ENCODE measurements around the gene CAPN10.

The CAPN10 gene

DNA sequence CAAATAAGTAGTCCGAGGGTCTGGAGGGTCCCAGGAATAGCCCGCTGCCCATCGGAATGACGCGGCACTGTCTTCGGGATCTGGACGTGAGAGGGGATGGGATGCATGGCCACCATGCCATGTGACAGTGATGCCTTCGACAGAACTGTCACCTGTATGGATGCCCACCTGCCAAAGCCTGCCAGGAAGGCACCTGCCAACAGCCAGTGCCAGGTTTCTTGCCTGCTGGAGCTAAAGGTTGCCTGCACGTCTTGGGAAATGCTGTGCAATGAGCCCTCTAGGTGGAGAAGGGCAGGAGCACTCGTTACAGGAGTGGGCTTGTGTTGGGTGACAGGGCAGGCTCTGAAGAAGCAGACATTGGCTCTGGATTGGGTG, 59.3 kb downstream of the CAPN10 start:
- Histone ChIP-seq H3K4ac (ENCODE audit: low read length) (no peak overlapping the region), H3K4me1 (ENCODE audit: control insufficient read depth in 2 of 2, insufficient read depth in 1 of 2, low read depth in 1 of 2, low read length in 2 of 2) (peaks cover 4 to 11% of the 10 kb centered on the region in 2 donors), H2BK15ac (ENCODE audit: low read length) (no peak overlapping the region), H3K79me1 (ENCODE audit: low read depth, low read length) (peaks cover 3% of the 10 kb centered on the region), H3K18ac (ENCODE audit: low read length) (no peak overlapping the region), H3K27ac (replicated peaks; ENCODE audit: low read length) (no peak overlapping the region), H2BK5ac (ENCODE audit: low read length) (no peak overlapping the region), H2AK5ac (ENCODE audit: low read depth, low read length) (no peak overlapping the region), H4K8ac (ENCODE audit: low read depth, low read length) (no peak overlapping the region), H4K91ac (ENCODE audit: low read depth, low read length, poor library complexity) (no peak overlapping the region), H2BK12ac (ENCODE audit: low read length) (no peak overlapping the region), H3K27me3 (ENCODE audit: control insufficient read depth in 3 of 3, insufficient read depth in 3 of 3, low read depth in 1 of 3, low read length in 3 of 3) (peaks cover 0 to 50% (median 0%) of the 10 kb centered on the region in 3 experiments), H2BK120ac (ENCODE audit: low read depth, low read length) (no peak overlapping the region), H3K36me3 (replicated peaks in 1 of 2; ENCODE audit: control insufficient read depth in 2 of 2, insufficient read depth in 2 of 2, low read length in 2 of 2) (no peaks in the 10 kb centered on the region), H3K9me3 (replicated peaks in 1 of 2; ENCODE audit: control insufficient read depth in 2 of 2, insufficient read depth in 1 of 2, low read depth in 1 of 2, low read length in 2 of 2) (no peaks in the 10 kb centered on the region), H2AFZ (ENCODE audit: low read length) (no peak overlapping the region), H3K4me2 (ENCODE audit: insufficient read depth, low read length, poor library complexity, severe bottlenecking) (no peak overlapping the region), H3K14ac (ENCODE audit: low read length) (no peak overlapping the region), H3K9ac (ENCODE audit: low read depth, low read length, poor library complexity) (no peak overlapping the region), H3K23ac (ENCODE audit: low read depth, low read length, poor library complexity) (no peak overlapping the region), H3K4me3 (ENCODE audit: low read length in 2 of 2) (no peak overlapping the region)
- no peak for DNase-seq (ENCODE audit: low spot score)
- WGBS, 2 donors (ENCODE audit: extremely low coverage in 2 of 2, insufficient read length in 2 of 2, insufficient replicate concordance in 1 of 2): no CpG with 5 or more reads among the region's 10 CpGs

DNA sequence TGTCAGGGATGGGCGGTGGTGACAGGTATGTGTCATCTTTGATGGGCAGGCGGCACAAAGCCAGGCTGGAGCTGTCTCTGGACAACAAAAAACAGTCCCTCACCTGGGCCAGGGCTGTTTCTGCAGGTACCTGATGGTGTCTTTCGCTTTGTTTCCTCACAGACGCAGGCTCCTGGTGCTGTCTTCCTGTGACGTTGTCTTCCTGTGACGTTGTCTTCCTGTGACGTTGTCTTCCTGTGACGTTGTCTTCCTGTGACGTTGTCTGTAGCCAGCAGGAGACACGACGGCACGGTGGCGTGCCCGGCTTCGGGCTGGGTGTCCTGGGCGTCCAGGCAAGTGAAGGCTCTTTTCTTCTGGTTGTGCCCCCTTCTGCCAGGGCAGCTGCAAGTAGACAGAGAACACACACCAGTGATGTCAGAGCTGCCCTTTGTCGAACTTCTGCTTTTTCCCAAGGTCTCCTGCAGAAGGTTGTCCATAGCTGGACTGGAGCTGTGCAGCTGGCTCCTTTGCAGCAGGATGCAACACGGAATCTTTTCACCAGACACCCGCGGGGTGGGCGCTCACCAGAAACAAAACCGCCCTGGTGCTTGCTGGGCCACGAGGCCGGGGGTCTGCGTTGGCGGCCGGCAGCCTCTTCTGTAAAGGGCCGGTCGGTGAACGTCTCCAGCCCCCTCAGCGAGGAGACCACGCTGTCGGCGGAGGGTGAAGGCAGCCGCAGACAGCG, 59.8 kb downstream of the CAPN10 start:
- peaks cover 3% of the 10 kb centered on the region for H3K79me1 ChIP-seq (ENCODE audit: low read depth, low read length)
- peak overlapping the region; percentile 49 for H2BK5ac ChIP-seq (ENCODE audit: low read length)
- H3K23ac ChIP-seq (ENCODE audit: low read depth, low read length, poor library complexity): peak overlapping the region; percentile 48
- H2BK15ac ChIP-seq (ENCODE audit: low read length): no peak overlapping the region
- no peak overlapping the region for H3K4me3 ChIP-seq (ENCODE audit: low read length in 2 of 2)
- H3K9me3 ChIP-seq (replicated peaks in 1 of 2; ENCODE audit: control insufficient read depth in 2 of 2, insufficient read depth in 1 of 2, low read depth in 1 of 2, low read length in 2 of 2): peaks cover 0 to 3% of the 10 kb centered on the region in 2 donors
- no peak overlapping the region for H4K8ac ChIP-seq (ENCODE audit: low read depth, low read length)
- H3K36me3 ChIP-seq (replicated peaks in 1 of 2; ENCODE audit: control insufficient read depth in 2 of 2, insufficient read depth in 2 of 2, low read length in 2 of 2): no peaks in the 10 kb centered on the region
- H3K18ac ChIP-seq (ENCODE audit: low read length): peak overlapping the region; percentile 61
- H2BK12ac ChIP-seq (ENCODE audit: low read length): peak overlapping the region; percentile 60
- H3K27me3 ChIP-seq (ENCODE audit: control insufficient read depth in 3 of 3, insufficient read depth in 3 of 3, low read depth in 1 of 3, low read length in 3 of 3): peaks cover 0 to 51% (median 0%) of the 10 kb centered on the region in 3 experiments
- H3K4ac ChIP-seq (ENCODE audit: low read length): no peak overlapping the region
- DNase-seq (ENCODE audit: low spot score): no peak
- H3K14ac ChIP-seq (ENCODE audit: low read length): peak overlapping the region; percentile 58
- H3K9ac ChIP-seq (ENCODE audit: low read depth, low read length, poor library complexity): no peak overlapping the region
- H2BK120ac ChIP-seq (ENCODE audit: low read depth, low read length): no peak overlapping the region
- no CpG with 5 or more reads among the region's 36 CpGs for WGBS, 2 donors (ENCODE audit: extremely low coverage in 2 of 2, insufficient read length in 2 of 2, insufficient replicate concordance in 1 of 2)
- H2AK5ac ChIP-seq (ENCODE audit: low read depth, low read length): no peak overlapping the region
- no peak overlapping the region for H3K27ac ChIP-seq (replicated peaks; ENCODE audit: low read length)
- H2AFZ ChIP-seq (ENCODE audit: low read length): no peak overlapping the region
- H3K4me1 ChIP-seq (ENCODE audit: control insufficient read depth in 2 of 2, insufficient read depth in 1 of 2, low read depth in 1 of 2, low read length in 2 of 2): peaks cover 4 to 11% of the 10 kb centered on the region in 2 donors
- no peak overlapping the region for H4K91ac ChIP-seq (ENCODE audit: low read depth, low read length, poor library complexity)
- H3K4me2 ChIP-seq (ENCODE audit: insufficient read depth, low read length, poor library complexity, severe bottlenecking): no peak overlapping the region

GRCh38 chr2:240646900-240647502, 60.5 kb downstream of the CAPN10 start:
- H3K9me3 ChIP-seq (replicated peaks in 1 of 2; ENCODE audit: control insufficient read depth in 2 of 2, insufficient read depth in 1 of 2, low read depth in 1 of 2, low read length in 2 of 2): peaks cover 0 to 5% of the 10 kb centered on the region in 2 donors
- WGBS, 2 donors (ENCODE audit: extremely low coverage in 2 of 2, insufficient read length in 2 of 2, insufficient replicate concordance in 1 of 2): no CpG with 5 or more reads among the region's 30 CpGs
- no peak overlapping the region for H3K9ac ChIP-seq (ENCODE audit: low read depth, low read length, poor library complexity)
- no peak overlapping the region for H2BK120ac ChIP-seq (ENCODE audit: low read depth, low read length)
- peak overlapping the region; percentile 32 for H2AK5ac ChIP-seq (ENCODE audit: low read depth, low read length)
- peak overlapping the region; percentile 49 for H2BK5ac ChIP-seq (ENCODE audit: low read length)
- peak overlapping the region; percentile 61 for H3K18ac ChIP-seq (ENCODE audit: low read length)
- no peak overlapping the region for H3K4ac ChIP-seq (ENCODE audit: low read length)
- peaks cover 0 to 54% (median 0%) of the 10 kb centered on the region in 3 experiments for H3K27me3 ChIP-seq (ENCODE audit: control insufficient read depth in 3 of 3, insufficient read depth in 3 of 3, low read depth in 1 of 3, low read length in 3 of 3)
- peak overlapping the region; percentile 58 for H3K14ac ChIP-seq (ENCODE audit: low read length)
- peak overlapping the region; percentile 60 for H2BK12ac ChIP-seq (ENCODE audit: low read length)
- H4K8ac ChIP-seq (ENCODE audit: low read depth, low read length): peak overlapping the region; percentile 73
- H3K4me1 ChIP-seq (ENCODE audit: control insufficient read depth in 2 of 2, insufficient read depth in 1 of 2, low read depth in 1 of 2, low read length in 2 of 2): peaks cover 4 to 11% of the 10 kb centered on the region in 2 donors
- H3K23ac ChIP-seq (ENCODE audit: low read depth, low read length, poor library complexity): peak overlapping the region; percentile 57
- no peak overlapping the region for H3K4me2 ChIP-seq (ENCODE audit: insufficient read depth, low read length, poor library complexity, severe bottlenecking)
- no peak overlapping the region for H3K4me3 ChIP-seq (ENCODE audit: low read length in 2 of 2)
- H2AFZ ChIP-seq (ENCODE audit: low read length): no peak overlapping the region
- no peak for DNase-seq (ENCODE audit: low spot score)
- H4K91ac ChIP-seq (ENCODE audit: low read depth, low read length, poor library complexity): no peak overlapping the region
- H3K79me1 ChIP-seq (ENCODE audit: low read depth, low read length): no peaks in the 10 kb centered on the region
- H3K27ac ChIP-seq (replicated peaks; ENCODE audit: low read length): no peak overlapping the region
- H3K36me3 ChIP-seq (replicated peaks in 1 of 2; ENCODE audit: control insufficient read depth in 2 of 2, insufficient read depth in 2 of 2, low read length in 2 of 2): no peaks in the 10 kb centered on the region
- no peak overlapping the region for H2BK15ac ChIP-seq (ENCODE audit: low read length)

DNA sequence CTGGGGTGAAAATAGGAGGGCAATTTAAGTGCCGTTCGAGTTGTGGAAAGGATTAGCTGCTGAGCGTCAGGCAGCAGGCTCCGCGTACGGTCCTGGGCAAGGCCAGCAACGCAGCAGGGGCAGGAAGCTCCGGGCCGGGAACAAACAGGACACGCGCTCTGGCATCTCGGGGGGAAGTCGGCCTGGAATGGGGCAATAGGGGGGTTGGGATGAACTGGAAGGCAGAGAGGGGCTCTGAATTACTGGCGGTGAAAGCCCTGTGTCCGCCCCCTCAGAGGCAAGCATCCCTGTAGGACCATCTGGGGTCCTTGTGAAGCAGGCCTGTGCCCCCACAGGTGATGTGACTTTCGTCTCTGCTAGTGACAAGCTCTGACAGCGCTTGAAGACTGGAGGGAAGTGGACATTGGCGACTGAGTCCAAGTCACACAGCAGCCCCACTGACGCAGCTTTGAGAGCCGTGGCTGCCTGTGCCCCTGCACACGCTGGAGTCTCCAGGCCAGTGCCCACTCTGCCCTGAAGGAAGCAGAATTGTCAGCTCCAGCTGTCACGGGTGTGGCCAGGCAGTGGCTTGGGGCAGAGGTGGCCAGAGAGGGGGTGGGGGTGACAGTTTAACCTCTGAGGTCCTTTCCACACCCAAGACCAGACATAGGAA, 61.1 kb downstream of the CAPN10 start:
- no peak overlapping the region for H3K4ac ChIP-seq (ENCODE audit: low read length)
- H3K4me2 ChIP-seq (ENCODE audit: insufficient read depth, low read length, poor library complexity, severe bottlenecking): no peak overlapping the region
- H3K9me3 ChIP-seq (replicated peaks in 1 of 2; ENCODE audit: control insufficient read depth in 2 of 2, insufficient read depth in 1 of 2, low read depth in 1 of 2, low read length in 2 of 2): peaks cover 0 to 5% of the 10 kb centered on the region in 2 donors
- no CpG with 5 or more reads among the region's 22 CpGs for WGBS, 2 donors (ENCODE audit: extremely low coverage in 2 of 2, insufficient read length in 2 of 2, insufficient replicate concordance in 1 of 2)
- no peak overlapping the region for H2BK120ac ChIP-seq (ENCODE audit: low read depth, low read length)
- peak overlapping the region in 1 of 2 donors; percentile 38 for H3K4me3 ChIP-seq (ENCODE audit: low read length in 2 of 2)
- no peak overlapping the region for H2BK15ac ChIP-seq (ENCODE audit: low read length)
- DNase-seq (ENCODE audit: low spot score): no peak
- H3K18ac ChIP-seq (ENCODE audit: low read length): peak overlapping the region; percentile 27
- no peak overlapping the region for H4K8ac ChIP-seq (ENCODE audit: low read depth, low read length)
- peak overlapping the region; percentile 6 for H2BK5ac ChIP-seq (ENCODE audit: low read length)
- H2AFZ ChIP-seq (ENCODE audit: low read length): no peak overlapping the region
- H3K23ac ChIP-seq (ENCODE audit: low read depth, low read length, poor library complexity): no peak overlapping the region
- H4K91ac ChIP-seq (ENCODE audit: low read depth, low read length, poor library complexity): no peak overlapping the region
- no peak overlapping the region for H3K9ac ChIP-seq (ENCODE audit: low read depth, low read length, poor library complexity)
- H3K4me1 ChIP-seq (ENCODE audit: control insufficient read depth in 2 of 2, insufficient read depth in 1 of 2, low read depth in 1 of 2, low read length in 2 of 2): peaks cover 4 to 11% of the 10 kb centered on the region in 2 donors
- peaks cover 0 to 59% (median 0%) of the 10 kb centered on the region in 3 experiments for H3K27me3 ChIP-seq (ENCODE audit: control insufficient read depth in 3 of 3, insufficient read depth in 3 of 3, low read depth in 1 of 3, low read length in 3 of 3)
- H2AK5ac ChIP-seq (ENCODE audit: low read depth, low read length): peak overlapping the region; percentile 89
- H3K36me3 ChIP-seq (replicated peaks in 1 of 2; ENCODE audit: control insufficient read depth in 2 of 2, insufficient read depth in 2 of 2, low read length in 2 of 2): no peaks in the 10 kb centered on the region
- no peak overlapping the region for H3K27ac ChIP-seq (replicated peaks; ENCODE audit: low read length)
- H3K79me1 ChIP-seq (ENCODE audit: low read depth, low read length): no peaks in the 10 kb centered on the region
- no peak overlapping the region for H2BK12ac ChIP-seq (ENCODE audit: low read length)
- H3K14ac ChIP-seq (ENCODE audit: low read length): no peak overlapping the region

Measured in neuronal stem cell (in vitro differentiated cells).